Measurements from ENCODE around the gene CADM3. TPM values are rescaled to one million over a fixed set of nuclear protein-coding genes. Genes with fewer than 3 reads are reported as not detected.

CADM3 gene
- total RNA-seq, 1 experiment from 2014 or later, result not detected

GRCh38 chr1:159132271-159132881 lies 39.0 kb upstream of the CADM3 start:
- peak in 1 of 2 experiments; percentile 53 for DNase-seq
- no peaks in the 10 kb centered on the region for H3K9me2 ChIP-seq (ENCODE audit: insufficient read depth)
- POLR2A ChIA-PET (ENCODE audit: unreplicated experiment), result no interaction called here
- no TSS peak for BruUV-seq (replicated peaks)
- TF ChIP-seq, protein P1, sequence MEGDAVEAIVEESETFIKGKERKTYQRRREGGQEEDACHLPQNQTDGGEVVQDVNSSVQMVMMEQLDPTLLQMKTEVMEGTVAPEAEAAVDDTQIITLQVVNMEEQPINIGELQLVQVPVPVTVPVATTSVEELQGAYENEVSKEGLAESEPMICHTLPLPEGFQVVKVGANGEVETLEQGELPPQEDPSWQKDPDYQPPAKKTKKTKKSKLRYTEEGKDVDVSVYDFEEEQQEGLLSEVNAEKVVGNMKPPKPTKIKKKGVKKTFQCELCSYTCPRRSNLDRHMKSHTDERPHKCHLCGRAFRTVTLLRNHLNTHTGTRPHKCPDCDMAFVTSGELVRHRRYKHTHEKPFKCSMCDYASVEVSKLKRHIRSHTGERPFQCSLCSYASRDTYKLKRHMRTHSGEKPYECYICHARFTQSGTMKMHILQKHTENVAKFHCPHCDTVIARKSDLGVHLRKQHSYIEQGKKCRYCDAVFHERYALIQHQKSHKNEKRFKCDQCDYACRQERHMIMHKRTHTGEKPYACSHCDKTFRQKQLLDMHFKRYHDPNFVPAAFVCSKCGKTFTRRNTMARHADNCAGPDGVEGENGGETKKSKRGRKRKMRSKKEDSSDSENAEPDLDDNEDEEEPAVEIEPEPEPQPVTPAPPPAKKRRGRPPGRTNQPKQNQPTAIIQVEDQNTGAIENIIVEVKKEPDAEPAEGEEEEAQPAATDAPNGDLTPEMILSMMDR (conservative IDR thresholded peaks at IDR 0.05), result peak; percentile 87
- no peak for TF ChIP-seq EZH2 (IDR thresholded peaks at IDR 0.05; ENCODE audit: low read depth)
- no peaks in the 10 kb centered on the region for H3K79me2 ChIP-seq (ENCODE audit: low read depth)
- H3K27ac ChIP-seq, result no peak overlapping the region
- CTCF ChIA-PET, result interaction anchor here (1.2 kb wide), 1 partner anchor 875 kb away, joined by 3 read pairs; no protein-coding TSS in a partner anchor
- no peaks in the 10 kb centered on the region for H3F3A ChIP-seq (ENCODE audit: insufficient read depth, low read depth)
- H3K36me3 ChIP-seq (ENCODE audit: low read depth), result no peaks in the 10 kb centered on the region
- peaks cover 30% of the 10 kb centered on the region for H3K27me3 ChIP-seq (ENCODE audit: insufficient read depth, low read depth)
- H3K4me2 ChIP-seq, result no peak overlapping the region
- H3K9me3 ChIP-seq (ENCODE audit: insufficient read depth, low read depth), result no peaks in the 10 kb centered on the region
- H2AFZ ChIP-seq, result no peak overlapping the region
- H3K4me3 ChIP-seq, result no peak overlapping the region
- no peaks in the 10 kb centered on the region for H3K4me1 ChIP-seq (replicated peaks; ENCODE audit: insufficient read depth)
- intact Hi-C loops (cut with micrococcal nuclease; ENCODE audit: unreplicated experiment), result loop anchor here (1.0 to 10.0 kb wide), 4 partner anchors 65 to 759 kb away; partner anchors contain the start of gene DUSP23
- no peaks in the 10 kb centered on the region for H4K20me1 ChIP-seq (ENCODE audit: insufficient read depth)

GRCh38 chr1:159140474-159140873 lies 30.9 kb upstream of the CADM3 start:
- BruUV-seq (replicated peaks), result no TSS peak
- CTCF ChIA-PET, result no interaction called here
- Histone ChIP-seq H2AFZ (no peak overlapping the region), H3K79me2 (ENCODE audit: low read depth) (no peaks in the 10 kb centered on the region), H3K4me3 (no peak overlapping the region), H3K36me3 (ENCODE audit: low read depth) (no peaks in the 10 kb centered on the region), H3K4me2 (no peak overlapping the region), H3K9me2 (ENCODE audit: insufficient read depth) (no peaks in the 10 kb centered on the region), H4K20me1 (ENCODE audit: insufficient read depth) (no peaks in the 10 kb centered on the region), H3K4me1 (replicated peaks; ENCODE audit: insufficient read depth) (no peaks in the 10 kb centered on the region), H3K9me3 (ENCODE audit: insufficient read depth, low read depth) (no peaks in the 10 kb centered on the region), H3F3A (ENCODE audit: insufficient read depth, low read depth) (no peaks in the 10 kb centered on the region), H3K27me3 (ENCODE audit: insufficient read depth, low read depth) (peaks cover 54% of the 10 kb centered on the region), H3K27ac (no peak overlapping the region)
- DNase-seq, result no peak
- POLR2A ChIA-PET (ENCODE audit: unreplicated experiment), result no interaction called here
- TF ChIP-seq, protein P1 (conservative IDR thresholded peaks at IDR 0.05), result no peak
- TF ChIP-seq EZH2 (IDR thresholded peaks at IDR 0.05; ENCODE audit: low read depth), result no peak
- intact Hi-C loops (cut with micrococcal nuclease; ENCODE audit: unreplicated experiment), result no loop called here

DNA sequence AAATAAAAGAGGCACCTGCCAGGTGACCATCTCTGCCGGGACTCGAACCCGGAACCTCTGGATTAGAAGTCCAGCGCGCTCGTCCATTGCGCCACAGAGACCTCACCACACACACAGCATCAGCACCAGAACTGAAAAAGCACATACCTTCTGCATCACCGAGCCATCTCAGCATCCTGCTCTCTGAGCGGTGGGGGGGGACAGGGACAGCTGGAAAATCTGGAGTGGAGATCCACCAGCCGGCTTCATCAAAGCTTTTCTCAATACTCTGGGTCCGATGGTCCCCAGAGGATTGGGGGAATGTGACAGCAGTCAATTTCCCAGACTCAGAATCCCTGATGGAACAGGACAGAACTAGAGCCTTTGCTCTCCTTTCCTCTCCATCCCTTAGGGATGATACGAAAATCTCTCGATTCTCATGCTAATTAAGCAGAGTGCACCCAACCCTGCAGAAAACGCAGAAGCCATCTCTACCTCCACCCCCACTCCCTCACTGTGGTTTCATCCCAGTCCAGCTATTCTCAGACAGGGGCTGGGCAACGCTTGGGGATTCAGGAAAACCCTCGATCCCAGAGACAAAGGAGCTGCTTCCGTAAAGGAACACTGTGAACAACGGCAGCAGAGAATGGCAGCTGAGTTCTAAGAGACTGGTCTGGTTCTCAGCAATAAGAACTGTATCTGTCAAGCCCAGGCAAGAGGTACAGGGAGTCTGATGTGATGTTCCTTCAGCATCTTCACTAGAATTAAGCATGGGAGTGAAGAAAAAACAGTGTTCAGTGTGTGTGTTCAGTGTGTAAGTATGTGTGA lies 29.6 kb upstream of the CADM3 start:
- Histone ChIP-seq H3K27ac (no peak overlapping the region), H3K4me2 (no peak overlapping the region), H3K9me3 (ENCODE audit: insufficient read depth, low read depth) (no peaks in the 10 kb centered on the region), H3K4me3 (no peak overlapping the region), H3K36me3 (ENCODE audit: low read depth) (no peaks in the 10 kb centered on the region), H3K4me1 (replicated peaks; ENCODE audit: insufficient read depth) (no peaks in the 10 kb centered on the region), H3K27me3 (ENCODE audit: insufficient read depth, low read depth) (peaks cover 45% of the 10 kb centered on the region), H3K79me2 (ENCODE audit: low read depth) (no peaks in the 10 kb centered on the region), H2AFZ (no peak overlapping the region; the same call in 1 of the 2 replicates), H3F3A (ENCODE audit: insufficient read depth, low read depth) (no peaks in the 10 kb centered on the region), H4K20me1 (ENCODE audit: insufficient read depth) (no peaks in the 10 kb centered on the region), H3K9me2 (ENCODE audit: insufficient read depth) (no peaks in the 10 kb centered on the region)
- CTCF ChIA-PET, result no interaction called here
- DNase-seq, result no peak
- TF ChIP-seq EZH2 (IDR thresholded peaks at IDR 0.05; ENCODE audit: low read depth), result no peak
- TF ChIP-seq, protein P1 (conservative IDR thresholded peaks at IDR 0.05), result no peak
- BruUV-seq (replicated peaks), result no TSS peak
- POLR2A ChIA-PET (ENCODE audit: unreplicated experiment), result no interaction called here
- intact Hi-C loops (cut with micrococcal nuclease; ENCODE audit: unreplicated experiment), result no loop called here

Measured in PC-9 (cell line).